ENCODE measurements around the gene DES.

- TF ChIP-seq CTCF (conservative IDR thresholded peaks at IDR 0.05; ENCODE audit: low read depth, low read length) (no peak), EZH2 (IDR thresholded peaks at IDR 0.05; ENCODE audit: low read length, unreplicated experiment) (no peak)
Measured at GRCh38 chr2:219445220-219445640, 27.1 kb downstream of the DES start.
